Loucy (cell line): ENCODE data around the gene RNU2-1.
"Not testable (repeated sequence)": the region's sequence is repeated elsewhere in the genome, so short reads cannot be mapped to it uniquely, and the experiment has no call there.

Experiments used
- EZH2phosphoT487 ChIP-seq: fragments of 200-600 bp; IDR thresholded peaks from 2 replicates; pipeline ENCODE4 v1.6.1; 2018; ENCODE audit warnings: antibody characterized with exemption, mild to moderate bottlenecking, moderate library complexity, borderline replicate concordance
- TF ChIP-seq, protein P1 (sequence below): fragments of 200-600 bp; sonication (generic); conservative IDR thresholded peaks from 2 replicates; pipeline ENCODE4 v1.5.1; 2014; ENCODE audit warnings: mild to moderate bottlenecking, antibody characterized with exemption, low read length

DNA sequence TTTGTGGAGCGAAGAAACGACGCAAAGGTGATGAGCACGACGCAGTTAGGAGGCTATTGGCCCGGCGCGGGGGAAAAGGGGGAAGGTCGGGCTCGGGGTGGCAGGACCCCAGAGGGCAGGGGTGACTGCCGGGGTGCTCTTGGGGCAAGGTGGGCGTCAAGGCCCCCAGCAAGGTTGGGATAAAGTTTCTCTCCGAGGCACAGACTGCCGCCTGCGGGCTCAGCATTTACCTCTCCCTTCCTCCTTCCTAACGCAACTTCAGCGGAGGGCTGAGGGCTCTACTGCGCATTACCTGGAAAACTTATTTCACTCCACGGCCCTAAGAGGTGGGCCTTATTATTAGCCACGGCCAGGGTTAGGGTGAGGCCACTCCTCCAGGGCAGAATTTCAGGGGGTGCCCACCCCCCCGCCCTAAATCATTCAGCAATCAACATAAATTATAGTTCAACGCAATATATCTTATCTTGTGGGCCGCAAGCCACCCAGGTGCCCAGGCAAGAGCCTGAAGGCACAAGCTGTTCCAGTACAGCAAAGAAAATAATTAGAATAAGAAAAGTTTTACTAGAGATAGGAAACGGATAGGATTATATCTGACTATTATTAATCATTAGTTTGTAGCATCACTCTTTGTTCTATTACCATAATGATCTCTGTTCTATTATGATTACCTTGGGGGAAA, 1.6 kb downstream of the RNU2-1 start:
- TF ChIP-seq, protein P1, sequence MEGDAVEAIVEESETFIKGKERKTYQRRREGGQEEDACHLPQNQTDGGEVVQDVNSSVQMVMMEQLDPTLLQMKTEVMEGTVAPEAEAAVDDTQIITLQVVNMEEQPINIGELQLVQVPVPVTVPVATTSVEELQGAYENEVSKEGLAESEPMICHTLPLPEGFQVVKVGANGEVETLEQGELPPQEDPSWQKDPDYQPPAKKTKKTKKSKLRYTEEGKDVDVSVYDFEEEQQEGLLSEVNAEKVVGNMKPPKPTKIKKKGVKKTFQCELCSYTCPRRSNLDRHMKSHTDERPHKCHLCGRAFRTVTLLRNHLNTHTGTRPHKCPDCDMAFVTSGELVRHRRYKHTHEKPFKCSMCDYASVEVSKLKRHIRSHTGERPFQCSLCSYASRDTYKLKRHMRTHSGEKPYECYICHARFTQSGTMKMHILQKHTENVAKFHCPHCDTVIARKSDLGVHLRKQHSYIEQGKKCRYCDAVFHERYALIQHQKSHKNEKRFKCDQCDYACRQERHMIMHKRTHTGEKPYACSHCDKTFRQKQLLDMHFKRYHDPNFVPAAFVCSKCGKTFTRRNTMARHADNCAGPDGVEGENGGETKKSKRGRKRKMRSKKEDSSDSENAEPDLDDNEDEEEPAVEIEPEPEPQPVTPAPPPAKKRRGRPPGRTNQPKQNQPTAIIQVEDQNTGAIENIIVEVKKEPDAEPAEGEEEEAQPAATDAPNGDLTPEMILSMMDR: not testable (repeated sequence)
- TF ChIP-seq EZH2phosphoT487: not testable (repeated sequence)
